ENCODE measurements around the gene VPS16. TPM values are rescaled to one million over a fixed set of nuclear protein-coding genes. Genes with fewer than 3 reads are reported as not detected.

VPS16 gene
- total and polyA plus RNA-seq, 2 of the 13 experiments (the other 11 are each of a cell fraction or from before 2014, with no cell fraction given): 34.2 to 35.4 TPM

GRCh38 chr20:2866236-2866635 lies 25.7 kb downstream of the VPS16 start:
- peaks cover 0 to 6% of the 10 kb centered on the region in 2 experiments; a peak in 2 of 5 replicates for H3K27me3 ChIP-seq (ENCODE audit: control insufficient read depth in 1 of 2, insufficient read depth in 2 of 2, low read length in 2 of 2)
- DNase-seq (ENCODE audit: low spot score): no peak
- CTCF ChIA-PET (ENCODE audit: low intra/inter-chr PET ratio, low total read pairs): no interaction called here
- TF ChIP-seq GTF3A (CRISPR knock-in tag; conservative IDR thresholded peaks at IDR 0.05): no peak
- TF ChIP-seq ZNF431 (CRISPR knock-in tag; IDR thresholded peaks at IDR 0.05; ENCODE audit: borderline replicate concordance, low read depth): no peak
- no peak for TF ChIP-seq ZNF770 (CRISPR knock-in tag; IDR thresholded peaks at IDR 0.05)
- TF ChIP-seq TBX3 (IDR thresholded peaks at IDR 0.05; ENCODE audit: borderline replicate concordance): no peak
- TF ChIP-seq FOSL1 (CRISPR knock-in tag; IDR thresholded peaks at IDR 0.05; ENCODE audit: borderline replicate concordance): no peak
- TF ChIP-seq ATF5 (CRISPR knock-in tag; IDR thresholded peaks at IDR 0.05; ENCODE audit: low read depth): no peak
- no peak for TF ChIP-seq ZFP1 (CRISPR knock-in tag; IDR thresholded peaks at IDR 0.05)
- TF ChIP-seq ZFP82 (CRISPR knock-in tag; IDR thresholded peaks at IDR 0.05; ENCODE audit: borderline replicate concordance): no peak
- TF ChIP-seq ZNF616 (CRISPR knock-in tag; IDR thresholded peaks at IDR 0.05; ENCODE audit: low read depth): no peak
- TF ChIP-seq ZNF317 (CRISPR knock-in tag; IDR thresholded peaks at IDR 0.05): no peak
- TF ChIP-seq NPAS2 (CRISPR knock-in tag; IDR thresholded peaks at IDR 0.05; ENCODE audit: borderline replicate concordance): no peak
- no peak for TF ChIP-seq HES4 (CRISPR knock-in tag; IDR thresholded peaks at IDR 0.05; ENCODE audit: borderline replicate concordance)
- no peak overlapping the region for H3K9ac ChIP-seq (ENCODE audit: insufficient read depth, low read depth, low read length)
- no peak overlapping the region for H2AFZ ChIP-seq (ENCODE audit: low read length)
- ATAC-seq: no peak
- POLR2A ChIA-PET: no interaction called here
- intact Hi-C loops (cut with micrococcal nuclease; ENCODE audit: unreplicated experiment): no loop called here
- no TSS peak for BruUV-seq (replicated peaks)
- no peaks in the 10 kb centered on the region for H3K79me2 ChIP-seq (ENCODE audit: insufficient read depth, low read length)
- H3K36me3 ChIP-seq (replicated peaks in 1 of 2; ENCODE audit: control insufficient read depth in 1 of 2, insufficient read depth in 2 of 2, low read length in 2 of 2): peaks cover 2 to 5% of the 10 kb centered on the region in 2 experiments; a peak in 4 of 5 replicates
- whole genome bisulfite sequencing (ENCODE audit: low lambda C conversion rate): 92% methylated on average over 11 of the region's 11 CpGs
- no peak overlapping the region for H3K4me2 ChIP-seq (ENCODE audit: low read depth, low read length)
- no peaks in the 10 kb centered on the region for H3K9me3 ChIP-seq (ENCODE audit: low read length)
- H3K27ac ChIP-seq (ENCODE audit: extremely low read length, insufficient read depth, low read length): no peak overlapping the region
- H4K20me1 ChIP-seq (ENCODE audit: insufficient read depth, low read length): no peaks in the 10 kb centered on the region
- H3K4me3 ChIP-seq (replicated peaks in 1 of 3; ENCODE audit: insufficient read depth in 1 of 3, low read depth in 2 of 3, low read length in 3 of 3): no peak overlapping the region
- FAIRE-seq: no peak
- in situ Hi-C loops (cut with HindIII; ENCODE audit: extremely low pct_ligation_motif_present, low pct_unique_long_range_greater_than_20kb): no loop called here
- peaks cover 23% of the 10 kb centered on the region for H3K4me1 ChIP-seq (ENCODE audit: insufficient read depth, low read length)

Measured in HepG2 (cell line).